GM12878 (cell line): ENCODE results near the gene CPNE5. TPM values are rescaled to one million over a fixed set of nuclear protein-coding genes. Genes with fewer than 3 reads are reported as not detected.

Experiments
- ATAC-seq: fragments of 200-7000 bp; cut with Tn5 transposase; 3 replicates; pipeline ENCODE4 v1.9.1; 2020; ENCODE audit warnings: mild to moderate bottlenecking, moderate library complexity
- BruUV-seq: library from RNA; stranded (reverse); fragments of 400-500 nt; replicated peaks from 2 replicates; lab custom pipeline; 2021; lab: Mats Ljungman, UMichigan
- CTCF ChIA-PET: fragments of 300-600 bp; sonication (Branson Sonifier 250); formaldehyde crosslinking; extraction: SDS; loops from one replicate; lab custom pipeline; 2021; ENCODE audit warnings: inconsistent platforms; lab: Yijun Ruan, JAX
- POLR2A ChIA-PET: fragments of 350-600 bp; formaldehyde crosslinking; extraction: SDS; loops from one replicate; lab custom pipeline; 2021; ENCODE audit warnings: inconsistent platforms; lab: Charles Lee
- RAD21 ChIA-PET: fragments of 300-600 bp; sonication (Branson Sonifier 250); formaldehyde crosslinking; loops from one replicate; lab custom pipeline; 2023; ENCODE audit warnings: antibody characterized with exemption; ENCODE audit not compliant: unreplicated experiment; lab: Charles Lee
- SMC1A ChIA-PET: fragments of 300-600 bp; sonication (Branson Sonifier 250); formaldehyde crosslinking; loops from one replicate; lab custom pipeline; 2023; ENCODE audit not compliant: unreplicated experiment, uncharacterized antibody; lab: Charles Lee
- DNase-seq: peaks from one replicate; pipeline ENCODE4 v3.0.0-alpha.2; 2011; ENCODE audit warnings: low read depth, low spot score
- FAIRE-seq: peaks from 3 replicates; lab custom pipeline; 2011; peaks lifted over from hg19 to GRCh38; lab: Jason Lieb, UNC
- H2AFZ ChIP-seq: 2 replicates; pipeline ENCODE4 v1.6.0; 2011; ENCODE audit warnings: low read depth, low read length, control low read depth; ENCODE audit not compliant: control insufficient read depth
- H3K27ac ChIP-seq: 2 replicates; pipeline ENCODE4 v1.5.1; 2011; ENCODE audit warnings: control low read depth; ENCODE audit not compliant: control insufficient read depth, insufficient read depth
- H3K27me3 ChIP-seq, 2 experiments: replicated peaks in 1 of 2; 2 replicates each; pipeline versions ENCODE4 v1.6.0 to v1.6.1; 2011; ENCODE audit warnings: low read length in 1 of 2; ENCODE audit not compliant: control insufficient read depth in 2 of 2, insufficient read depth in 2 of 2
- H3K36me3 ChIP-seq, 2 experiments: 2 replicates each; pipeline ENCODE4 v1.5.1; 2011; ENCODE audit warnings: low read length in 1 of 2; ENCODE audit not compliant: control insufficient read depth in 2 of 2, insufficient read depth in 2 of 2
- H3K4me1 ChIP-seq: 2 replicates; pipeline ENCODE4 v1.6.1; 2011; ENCODE audit warnings: mild to moderate bottlenecking, low read length, moderate library complexity, mixed read lengths; ENCODE audit not compliant: control insufficient read depth, insufficient read depth
- H3K4me2 ChIP-seq: 2 replicates; pipeline ENCODE4 v1.6.0; 2011; ENCODE audit warnings: control low read depth; ENCODE audit not compliant: control insufficient read depth, insufficient read depth
- H3K4me3 ChIP-seq: fragments of 200-600 bp; sonication (generic); 2 replicates; pipeline ENCODE4 v1.5.1; 2016
- H3K79me2 ChIP-seq: 2 replicates; pipeline ENCODE4 v1.6.0; 2011; ENCODE audit warnings: low read length; ENCODE audit not compliant: control insufficient read depth, insufficient read depth
- H3K9ac ChIP-seq: 2 replicates; pipeline ENCODE4 v1.8.0; 2011; ENCODE audit warnings: low read length, control low read depth, mixed read lengths; ENCODE audit not compliant: control insufficient read depth, insufficient read depth
- H3K9me3 ChIP-seq: replicated peaks from 3 replicates; pipeline ENCODE4 v1.5.1; 2011; ENCODE audit warnings: mild to moderate bottlenecking, low read length; ENCODE audit not compliant: control insufficient read depth, insufficient read depth
- H4K20me1 ChIP-seq: 2 replicates; pipeline ENCODE4 v1.6.0; 2011; ENCODE audit not compliant: control insufficient read depth, insufficient read depth
- CBX5 ChIP-seq: sonication (generic); IDR thresholded peaks from 2 replicates; pipeline ENCODE4 v1.6.1; 2016; ENCODE audit warnings: low read depth, moderate library complexity, mild to moderate bottlenecking, inconsistent platforms
- MEF2B ChIP-seq: fragments of 450-650 bp; IDR thresholded peaks from 2 replicates; pipeline ENCODE4 v1.6.1; 2018; ENCODE audit warnings: mild to moderate bottlenecking, moderate library complexity; ENCODE audit not compliant: partially characterized antibody, poor library complexity, severe bottlenecking
- NR2C2 ChIP-seq: IDR thresholded peaks from 2 replicates; pipeline ENCODE4 v1.6.1; 2011; ENCODE audit warnings: borderline replicate concordance, low read depth; ENCODE audit not compliant: control insufficient read depth, insufficient read length
- RCOR1 ChIP-seq: conservative IDR thresholded peaks from 2 replicates; pipeline ENCODE4 v1.6.1; 2012; ENCODE audit warnings: low read depth, low read length, improper control_type of control experiment
- STAT1 ChIP-seq: fragments of 450-650 bp; conservative IDR thresholded peaks from 2 replicates; pipeline ENCODE4 v1.6.1; 2014; ENCODE audit warnings: antibody characterized with exemption, mild to moderate bottlenecking
- TCF12 ChIP-seq: IDR thresholded peaks from 2 replicates; pipeline ENCODE4 v1.6.1; 2011; ENCODE audit warnings: low read depth, mild to moderate bottlenecking, low read length
- WGBS: methylation state at CpG from one replicate; pipeline ENCODE4 v1.1.6; 2016; ENCODE audit warnings: low lambda C conversion rate; ENCODE audit not compliant: insufficient replicate concordance, insufficient coverage; ENCODE audit errors: missing lambda C conversion rate; 5-methylcytosine and 5-hydroxymethylcytosine counted together
- in situ Hi-C: fragments of 300-500 bp; cut with MboI; formaldehyde crosslinking; loops from 9 replicates; pipeline ENCODE4 v1.14.3; 2018; ENCODE audit warnings: mixed read lengths
- intact Hi-C: fragments of 100-400 bp; cut with micrococcal nuclease; formaldehyde crosslinking; loops from one replicate; pipeline ENCODE4 v1.14.2; 2022; ENCODE audit not compliant: unreplicated experiment
- polyA plus RNA-seq, 11 experiments: library from polyadenylated mRNA; depleted of rRNA in 4 of 11; unstranded in 6 of 11; stranded (reverse) in 5 of 11; fragments of >200 nt; fragmentation: Nextera tagmentation in 4 of 11; fragmentation: Illumina TruSeq in 1 of 11; extraction: Ambion mirVana in 4 of 11; extraction: Trizol in 1 of 11; gene quantifications; 1 replicate in 1 of 11; 2 replicates in 10 of 11; pipeline versions ENCODE4 v1.2.1 to v1.2.3, GENCODE V29; 2011 to 2016; ENCODE audit warnings: inconsistent platforms in 2 of 11, missing spikeins in 2 of 11, low read depth in 1 of 11
- total RNA-seq, 4 experiments: library from RNA; depleted of rRNA in 3 of 4; stranded (reverse); fragments of >200 nt in 3 of 4; fragmentation: Illumina TruSeq in 1 of 4; extraction: Trizol in 1 of 4; gene quantifications; 2 replicates each; pipeline versions ENCODE4 v1.2.1 to v1.2.3, GENCODE V29; 2013 to 2021
- TF ChIP-seq, protein P1 (sequence below): fragments of 450-650 bp; IDR thresholded peaks from 2 replicates; pipeline ENCODE4 v1.6.1; 2016; ENCODE audit warnings: mild to moderate bottlenecking
- TF ChIP-seq, protein P2 (sequence below): fragments of 450-650 bp; IDR thresholded peaks from 2 replicates; pipeline ENCODE4 v1.6.1; 2014; ENCODE audit warnings: mild to moderate bottlenecking

CPNE5 gene
- total and polyA plus RNA-seq, 10 of the 15 experiments (the other 5 are each of a cell fraction or from before 2014, with no cell fraction given), result 2.4 to 39.1 (median 18.2) TPM

DNA sequence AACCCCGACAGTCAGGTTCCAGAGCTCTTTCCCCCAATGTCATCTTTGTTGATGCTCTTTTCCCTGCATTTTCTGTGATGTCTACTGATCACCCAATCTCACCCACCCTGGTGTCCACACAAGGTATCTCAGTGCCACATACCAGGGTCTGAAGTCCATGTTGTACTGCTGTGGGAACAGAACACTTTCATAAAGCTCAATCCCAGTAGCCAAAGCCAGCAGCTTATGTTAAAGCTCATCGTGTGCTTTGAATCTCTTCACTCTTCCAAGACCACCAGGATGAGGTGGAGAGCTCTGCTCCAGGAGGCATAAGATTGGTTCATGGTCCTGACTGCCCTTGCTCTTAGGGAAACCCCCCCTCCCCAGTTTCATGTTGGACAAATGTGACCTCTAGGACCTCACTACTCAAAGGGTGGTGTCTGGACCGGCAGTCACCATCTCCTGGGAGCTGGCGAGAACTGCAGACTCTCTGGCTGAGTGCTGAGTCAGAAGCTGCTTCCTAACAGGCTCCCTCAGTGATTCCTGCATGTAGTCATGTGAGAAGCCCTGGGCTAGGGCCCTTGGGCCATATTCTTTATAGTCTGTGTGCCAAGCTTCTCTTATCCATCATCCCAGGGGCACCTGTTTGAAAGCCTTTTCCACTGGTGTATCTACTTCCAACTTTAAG, 13.4 kb upstream of the CPNE5 start:
- Histone ChIP-seq H4K20me1 (no peaks in the 10 kb centered on the region), H2AFZ (no peak overlapping the region), H3K9me3 (no peaks in the 10 kb centered on the region; the same call in 2 of the 3 replicates), H3K4me2 (no peak overlapping the region), H3K27me3 (no peaks in the 10 kb centered on the region), H3K27ac (no peak overlapping the region), H3K4me3 (no peak overlapping the region), H3K4me1 (no peaks in the 10 kb centered on the region)
- no peak for FAIRE-seq
- RAD21 ChIA-PET, result interaction anchor here (0.8 to 6.2 kb wide), 6 partner anchors 33 to 356 kb away, joined by 3 to 49 read pairs (median 4); no protein-coding TSS in a partner anchor
- no TSS peak for BruUV-seq
- intact Hi-C loops, result loop anchor here (5.0 to 10.0 kb wide), 2 partner anchors 70 to 228 kb away; no protein-coding TSS in a partner anchor
- WGBS, result 74% methylated on average over 4 of the region's 4 CpGs
- no peak for ATAC-seq
- in situ Hi-C loops, result no loop called here
- SMC1A ChIA-PET, result interaction anchor here (0.7 to 7.2 kb wide), 9 partner anchors 12 to 238 kb away, joined by 3 to 106 read pairs (median 8); partner anchors contain the start of gene PPIL1
- TF ChIP-seq NR2C2 (no peak), CBX5 (no peak), RCOR1 (no peak), STAT1 (no peak), TCF12 (no peak), MEF2B (no peak)
- TF ChIP-seq, protein P1, sequence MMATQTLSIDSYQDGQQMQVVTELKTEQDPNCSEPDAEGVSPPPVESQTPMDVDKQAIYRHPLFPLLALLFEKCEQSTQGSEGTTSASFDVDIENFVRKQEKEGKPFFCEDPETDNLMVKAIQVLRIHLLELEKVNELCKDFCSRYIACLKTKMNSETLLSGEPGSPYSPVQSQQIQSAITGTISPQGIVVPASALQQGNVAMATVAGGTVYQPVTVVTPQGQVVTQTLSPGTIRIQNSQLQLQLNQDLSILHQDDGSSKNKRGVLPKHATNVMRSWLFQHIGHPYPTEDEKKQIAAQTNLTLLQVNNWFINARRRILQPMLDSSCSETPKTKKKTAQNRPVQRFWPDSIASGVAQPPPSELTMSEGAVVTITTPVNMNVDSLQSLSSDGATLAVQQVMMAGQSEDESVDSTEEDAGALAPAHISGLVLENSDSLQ, result no peak
- TF ChIP-seq, protein P2, sequence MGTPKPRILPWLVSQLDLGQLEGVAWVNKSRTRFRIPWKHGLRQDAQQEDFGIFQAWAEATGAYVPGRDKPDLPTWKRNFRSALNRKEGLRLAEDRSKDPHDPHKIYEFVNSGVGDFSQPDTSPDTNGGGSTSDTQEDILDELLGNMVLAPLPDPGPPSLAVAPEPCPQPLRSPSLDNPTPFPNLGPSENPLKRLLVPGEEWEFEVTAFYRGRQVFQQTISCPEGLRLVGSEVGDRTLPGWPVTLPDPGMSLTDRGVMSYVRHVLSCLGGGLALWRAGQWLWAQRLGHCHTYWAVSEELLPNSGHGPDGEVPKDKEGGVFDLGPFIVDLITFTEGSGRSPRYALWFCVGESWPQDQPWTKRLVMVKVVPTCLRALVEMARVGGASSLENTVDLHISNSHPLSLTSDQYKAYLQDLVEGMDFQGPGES, result no peak
- TF ChIP-seq, all 136 proteins: peak for 0
- ChIA-PET CTCF (interaction anchor here (0.6 to 5.4 kb wide), 24 partner anchors 8 to 852 kb away, joined by 3 to 147 read pairs (median 6); partner anchors contain the start of gene PPIL1), POLR2A (no interaction called here)
- Histone ChIP-seq H3K9ac (no peak overlapping the region), H3K36me3 (peaks cover 12 to 13% of the 10 kb centered on the region in 2 experiments; a peak in 3 of 4 replicates), H3K79me2 (no peaks in the 10 kb centered on the region; the same call in 1 of the 2 replicates)
- DNase-seq, result no peak
